GM12874 (cell line): ENCODE results near the gene MALT1.

Experiments
- TF ChIP-seq, protein P1 (sequence below): IDR thresholded peaks from 2 replicates; pipeline ENCODE4 v1.5.1; 2011; ENCODE audit warnings: low read depth, mild to moderate bottlenecking, control low read depth, low read length, moderate library complexity; ENCODE audit not compliant: insufficient read depth

Gene MALT1

GRCh38 chr18:58730618-58731017 lies 59.4 kb downstream of the MALT1 start:
- TF ChIP-seq, protein P1, sequence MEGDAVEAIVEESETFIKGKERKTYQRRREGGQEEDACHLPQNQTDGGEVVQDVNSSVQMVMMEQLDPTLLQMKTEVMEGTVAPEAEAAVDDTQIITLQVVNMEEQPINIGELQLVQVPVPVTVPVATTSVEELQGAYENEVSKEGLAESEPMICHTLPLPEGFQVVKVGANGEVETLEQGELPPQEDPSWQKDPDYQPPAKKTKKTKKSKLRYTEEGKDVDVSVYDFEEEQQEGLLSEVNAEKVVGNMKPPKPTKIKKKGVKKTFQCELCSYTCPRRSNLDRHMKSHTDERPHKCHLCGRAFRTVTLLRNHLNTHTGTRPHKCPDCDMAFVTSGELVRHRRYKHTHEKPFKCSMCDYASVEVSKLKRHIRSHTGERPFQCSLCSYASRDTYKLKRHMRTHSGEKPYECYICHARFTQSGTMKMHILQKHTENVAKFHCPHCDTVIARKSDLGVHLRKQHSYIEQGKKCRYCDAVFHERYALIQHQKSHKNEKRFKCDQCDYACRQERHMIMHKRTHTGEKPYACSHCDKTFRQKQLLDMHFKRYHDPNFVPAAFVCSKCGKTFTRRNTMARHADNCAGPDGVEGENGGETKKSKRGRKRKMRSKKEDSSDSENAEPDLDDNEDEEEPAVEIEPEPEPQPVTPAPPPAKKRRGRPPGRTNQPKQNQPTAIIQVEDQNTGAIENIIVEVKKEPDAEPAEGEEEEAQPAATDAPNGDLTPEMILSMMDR = no peak

- TF ChIP-seq, protein P1 = no peak
These were observed 61.2 kb downstream of the MALT1 start for GRCh38 chr18:58732471-58732870.

DNA sequence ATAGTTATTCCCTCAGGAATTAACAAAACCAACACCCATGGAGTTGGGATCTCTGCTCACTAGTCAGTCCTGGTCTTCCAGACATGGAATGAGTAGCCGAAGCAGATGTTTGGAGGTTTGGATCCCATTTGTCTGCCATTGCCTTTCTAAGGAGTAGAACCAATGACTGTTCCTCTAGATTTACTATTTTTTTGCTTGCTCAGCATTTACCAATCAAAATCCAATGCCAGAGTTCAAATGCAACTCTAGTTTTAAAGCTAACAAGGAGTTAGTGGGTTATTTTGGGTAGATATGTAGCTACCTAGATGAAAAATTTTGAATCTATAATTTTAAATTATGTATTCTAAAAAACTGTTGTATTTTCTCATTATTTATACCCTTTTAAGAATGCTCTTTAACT lies 62.6 kb downstream of the MALT1 start:
- TF ChIP-seq, protein P1 = no peak

DNA sequence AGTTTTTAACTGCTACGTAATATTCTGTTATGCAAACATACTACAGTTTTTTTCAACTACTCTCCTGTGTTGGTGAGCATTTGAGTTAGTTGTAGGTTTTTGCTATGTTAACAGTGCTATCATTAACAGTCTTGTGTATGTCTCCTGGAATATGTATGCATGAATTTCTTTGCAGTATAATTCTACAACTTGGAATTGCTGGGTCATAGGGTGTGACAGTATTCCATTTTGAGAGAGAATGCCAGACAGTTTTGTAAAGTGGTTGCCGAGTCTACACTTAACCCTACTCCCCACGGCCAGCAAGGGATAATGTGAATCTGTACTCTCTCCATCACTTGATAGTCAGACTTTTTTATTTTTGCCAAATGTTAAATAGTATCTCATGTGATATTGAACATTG lies 67.1 kb downstream of the MALT1 start:
- TF ChIP-seq, protein P1 = no peak

GRCh38 chr18:58745914-58746313 lies 74.6 kb downstream of the MALT1 start:
- TF ChIP-seq, protein P1 = no peak

DNA sequence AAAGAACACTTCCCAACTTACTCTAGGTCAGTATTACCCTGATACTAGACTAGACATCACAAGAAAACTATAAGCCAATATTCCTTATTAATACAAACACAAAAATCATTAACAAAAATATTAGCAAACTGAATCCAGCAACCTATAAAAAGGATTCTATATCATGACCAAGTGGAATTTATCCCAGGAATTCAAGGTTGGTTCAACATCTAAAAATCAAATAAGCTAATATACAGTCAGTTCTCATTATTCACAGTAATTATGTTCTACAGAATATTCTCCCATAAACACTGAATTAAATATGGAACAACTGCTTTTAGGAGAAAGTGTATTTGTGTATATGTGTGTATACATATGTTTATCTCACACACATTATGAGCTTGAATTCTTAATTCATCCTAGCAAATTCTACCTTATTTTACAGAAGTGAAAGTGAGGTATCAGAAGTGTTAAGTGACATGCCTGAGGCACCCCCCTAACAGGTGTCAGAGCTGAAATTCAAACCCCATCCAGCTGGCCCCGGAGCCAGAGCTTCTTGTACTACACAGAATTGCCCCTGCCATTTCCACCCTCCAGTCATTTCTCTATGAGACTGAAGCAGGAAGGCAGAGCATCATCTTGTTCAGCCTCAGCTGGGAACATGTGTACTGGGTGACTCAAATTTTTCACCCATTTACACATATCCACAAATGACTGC lies 77.8 kb downstream of the MALT1 start:
- TF ChIP-seq, protein P1 = no peak

- TF ChIP-seq, protein P1 = no peak
These were observed 82.7 kb downstream of the MALT1 start for GRCh38 chr18:58753976-58754375.
